GM21723 (cell line): Measurements from ENCODE around the gene RIMBP2.

Experiments
- ATAC-seq: cut with Tn5 transposase; IDR thresholded peaks from one replicate; pipeline ENCODE4 v1.9.1; 2021; ENCODE audit warnings: mild to moderate bottlenecking, moderate library complexity; ENCODE audit not compliant: unreplicated experiment

Gene RIMBP2

DNA sequence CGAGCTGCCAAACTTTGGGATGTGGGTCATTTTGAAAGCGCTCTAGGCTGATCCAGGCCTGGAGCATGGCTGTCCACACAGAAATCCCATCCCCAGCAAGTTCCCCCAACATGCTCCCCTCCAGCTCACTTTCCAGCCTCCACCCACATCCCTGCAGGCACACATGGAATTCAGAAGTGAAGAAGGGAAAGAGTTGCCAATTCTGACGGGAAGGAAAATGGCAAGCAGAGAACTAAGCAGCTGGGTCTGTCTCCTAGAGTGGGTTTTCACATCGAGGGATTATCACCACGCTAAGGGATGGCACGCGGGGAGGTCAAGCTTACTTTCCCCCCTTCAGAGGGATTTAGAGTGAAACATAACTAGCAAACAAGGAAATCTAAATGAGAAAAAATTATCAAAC lies 142.3 kb downstream of the RIMBP2 start:
- ATAC-seq, result no peak

DNA sequence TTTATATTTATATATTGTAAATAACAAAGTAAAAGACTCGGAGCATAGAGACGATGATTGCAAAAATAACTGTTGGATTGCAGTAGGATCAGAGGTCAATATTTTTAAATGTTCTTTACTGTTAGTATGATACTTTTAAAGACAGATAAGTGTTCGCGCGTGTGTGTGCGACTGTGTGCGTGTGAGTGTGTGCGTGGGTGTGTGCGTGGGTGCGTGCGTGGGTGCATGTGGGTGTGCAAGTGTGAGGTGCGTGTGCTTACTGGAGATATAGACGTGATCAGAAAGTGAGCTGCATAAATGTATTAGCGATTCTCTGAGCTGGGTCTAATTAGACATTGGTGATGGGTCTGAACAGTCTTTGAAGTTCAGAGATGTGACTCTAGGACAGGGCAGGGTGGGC lies 142.9 kb downstream of the RIMBP2 start:
- ATAC-seq, result no peak

DNA sequence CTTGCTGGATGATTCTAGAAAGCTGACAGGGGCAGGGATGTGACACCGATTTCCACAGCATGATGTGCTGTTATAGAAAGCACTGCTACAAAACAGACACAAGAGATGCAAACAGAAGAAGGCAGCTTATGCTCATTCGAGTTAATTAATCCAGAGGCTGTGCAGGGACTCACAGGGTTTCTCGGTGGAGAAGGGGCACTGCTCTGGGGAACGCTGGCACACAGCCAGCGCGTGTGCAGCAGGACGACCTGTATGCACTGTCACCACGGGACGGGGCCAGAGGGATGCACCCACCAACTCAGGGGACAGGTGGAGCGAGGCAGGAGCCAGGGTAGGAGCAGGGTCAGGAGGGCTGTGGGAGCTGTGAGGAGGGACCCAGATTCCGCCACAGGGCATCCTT lies 143.5 kb downstream of the RIMBP2 start:
- ATAC-seq, result no peak

DNA sequence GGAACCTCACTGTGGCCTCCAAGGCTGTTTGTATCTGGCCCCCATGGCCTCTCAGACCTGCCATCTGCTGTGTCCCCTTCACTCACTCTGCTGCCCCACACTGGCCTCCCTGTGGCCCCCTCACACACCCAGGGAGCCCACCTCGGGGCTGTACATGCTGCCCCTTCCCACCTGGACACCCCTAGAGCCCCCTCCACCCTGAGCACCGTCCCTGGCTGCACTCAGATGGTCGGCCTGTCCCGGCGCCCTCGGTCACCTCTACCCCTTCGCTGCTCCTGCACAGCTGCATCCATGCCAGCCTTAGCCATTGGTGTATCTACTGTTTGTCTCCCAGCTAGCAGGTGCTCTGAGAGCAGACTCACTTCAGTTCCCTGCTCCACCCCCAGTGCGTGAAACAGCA lies 144.4 kb downstream of the RIMBP2 start:
- no peak for ATAC-seq

DNA sequence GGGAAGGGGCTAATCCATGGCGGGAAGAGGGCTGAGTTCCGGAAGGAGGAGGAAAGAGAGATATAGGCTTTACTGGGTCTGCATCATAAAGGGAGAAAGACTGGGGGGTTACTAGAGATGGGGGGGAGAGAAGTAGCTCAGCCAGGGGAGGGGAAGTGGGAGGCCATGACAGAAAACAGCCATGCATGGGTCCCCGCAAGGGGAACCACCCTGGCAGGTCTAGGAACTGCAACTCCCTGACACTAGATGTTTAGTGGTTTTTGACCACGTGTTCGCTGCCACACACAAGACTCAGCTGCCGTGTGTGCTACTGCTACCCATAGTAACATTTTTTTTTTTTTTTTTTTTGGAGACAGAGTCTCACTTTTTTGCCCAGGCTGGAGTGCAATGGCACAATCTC lies 145.0 kb downstream of the RIMBP2 start:
- peak; percentile 74 for ATAC-seq

DNA sequence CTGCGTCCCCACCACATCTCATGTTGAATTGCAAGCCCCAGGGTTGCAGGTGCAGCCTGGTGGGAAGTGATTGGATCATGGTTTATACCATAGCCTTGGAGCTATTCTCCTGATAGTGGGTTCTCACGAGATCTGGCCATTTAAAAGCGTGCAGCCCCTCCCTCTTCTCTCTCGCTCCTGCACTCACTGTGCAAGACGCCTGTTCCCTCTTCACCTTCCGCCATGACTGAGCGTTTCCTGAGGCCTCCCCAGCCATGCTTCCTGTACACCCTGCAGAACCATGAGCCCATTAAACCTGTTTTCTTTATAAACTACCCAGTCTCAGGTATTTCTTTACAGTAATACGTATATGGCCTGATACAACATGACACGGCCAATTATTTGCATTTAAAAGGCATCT lies 146.6 kb downstream of the RIMBP2 start:
- ATAC-seq, result no peak

DNA sequence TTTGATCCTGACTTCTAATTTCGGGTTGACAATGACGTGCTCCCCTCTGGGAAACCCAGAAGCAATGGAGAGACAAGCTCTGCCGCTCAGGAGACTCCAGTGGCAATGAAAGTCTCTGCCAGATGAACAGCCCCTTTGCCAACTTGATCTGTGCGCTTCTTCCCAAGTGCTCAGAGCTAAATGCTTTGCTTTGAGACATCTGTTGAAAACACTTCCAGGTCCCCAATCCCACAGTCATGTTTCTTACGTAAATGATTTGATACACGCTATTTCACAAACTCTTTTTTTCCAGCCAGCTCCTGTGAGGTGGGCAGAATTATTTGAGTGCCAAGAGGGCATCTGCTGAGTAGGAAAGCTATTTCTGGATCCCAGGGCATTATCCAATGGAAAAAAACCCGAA lies 147.6 kb downstream of the RIMBP2 start:
- ATAC-seq, result no peak

DNA sequence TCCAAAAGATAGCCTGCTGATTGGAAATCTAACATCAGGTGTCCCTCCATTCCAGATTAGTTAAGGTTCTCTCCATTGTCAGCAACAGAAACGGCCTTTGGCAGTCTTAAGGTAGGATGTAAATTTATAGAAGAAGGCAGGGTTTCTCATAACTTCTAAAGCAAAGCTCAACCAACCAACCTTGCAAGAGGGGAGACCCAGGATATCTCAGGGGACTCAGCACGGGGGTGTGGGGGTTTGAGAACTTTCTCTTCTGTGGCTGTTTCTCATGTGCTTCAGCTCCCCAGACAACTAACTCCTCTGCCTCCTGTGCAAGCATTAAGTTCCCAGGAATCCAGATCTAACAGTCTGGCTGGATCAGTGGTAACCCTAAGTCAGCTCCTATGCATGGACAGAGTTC lies 148.1 kb downstream of the RIMBP2 start:
- no peak for ATAC-seq

DNA sequence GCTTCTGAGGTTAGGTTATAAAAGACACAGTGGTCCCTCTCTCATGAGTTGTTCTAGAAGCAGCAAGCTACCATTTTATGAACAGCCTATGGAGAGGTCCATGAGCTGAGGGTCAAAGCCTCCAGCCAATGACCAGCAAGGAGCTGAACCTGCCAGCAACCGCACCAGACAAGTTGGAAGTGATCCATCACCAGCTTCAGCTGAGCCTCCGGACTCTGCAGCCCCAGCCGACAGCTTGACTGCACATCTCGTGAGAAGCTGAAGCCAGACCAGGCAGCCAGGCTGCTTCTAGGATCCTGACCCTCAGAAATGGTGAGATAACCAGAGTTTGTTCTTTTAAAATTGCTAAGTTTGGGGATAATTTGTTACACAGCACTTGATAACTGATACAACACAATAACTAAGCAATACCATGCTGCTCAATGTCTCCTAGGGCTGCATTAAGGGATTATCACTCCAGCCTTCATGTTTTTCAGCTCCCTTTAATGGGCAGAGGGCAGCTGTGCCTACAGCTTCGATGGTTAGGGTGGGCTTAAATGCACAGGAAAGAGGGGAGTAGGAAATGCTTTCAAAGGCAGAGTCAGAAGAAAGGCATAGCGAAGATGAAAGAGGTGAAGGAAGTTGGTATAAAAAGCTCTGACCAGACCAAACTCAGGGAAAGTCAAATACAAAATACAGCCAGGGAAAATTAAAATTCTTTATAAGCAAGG lies 149.5 kb downstream of the RIMBP2 start:
- ATAC-seq, result no peak

DNA sequence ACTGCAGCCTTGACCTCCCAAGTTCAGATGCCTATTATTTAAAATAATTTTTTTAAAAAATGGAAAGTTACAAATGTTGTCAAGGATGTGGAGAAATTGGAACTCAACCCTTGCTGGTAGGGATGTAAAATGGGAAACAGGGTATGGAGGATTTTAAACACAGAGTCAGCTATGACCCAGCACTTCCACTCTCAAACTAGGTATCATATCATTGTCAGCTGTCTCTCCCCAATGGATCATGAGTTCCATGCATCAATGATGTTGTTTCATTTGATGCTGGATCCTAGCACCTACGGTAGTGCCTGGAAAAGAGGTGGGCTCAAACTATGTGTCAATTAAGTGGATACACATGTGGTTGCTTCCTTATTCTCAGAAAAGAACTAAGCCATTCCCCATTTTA lies 150.9 kb downstream of the RIMBP2 start:
- ATAC-seq, result no peak

DNA sequence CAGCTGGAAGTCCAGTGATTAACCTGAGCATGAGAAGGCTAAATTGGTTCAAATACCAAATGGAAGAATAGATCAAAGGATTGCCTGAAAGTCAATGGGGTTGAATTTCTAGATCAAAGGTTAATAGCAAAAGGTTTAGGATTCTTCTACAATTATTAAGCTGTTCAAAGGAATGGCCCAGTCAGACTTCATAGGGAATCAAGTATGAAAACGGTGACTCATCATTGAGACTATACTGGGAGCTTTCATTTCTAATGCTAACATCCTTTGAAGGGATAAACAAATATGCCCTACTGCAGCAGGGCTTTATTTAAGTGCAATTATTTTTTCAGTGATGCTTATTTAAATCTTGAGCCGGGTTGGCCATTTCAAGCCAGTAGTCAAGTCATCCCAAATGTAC lies 152.8 kb downstream of the RIMBP2 start:
- no peak for ATAC-seq

DNA sequence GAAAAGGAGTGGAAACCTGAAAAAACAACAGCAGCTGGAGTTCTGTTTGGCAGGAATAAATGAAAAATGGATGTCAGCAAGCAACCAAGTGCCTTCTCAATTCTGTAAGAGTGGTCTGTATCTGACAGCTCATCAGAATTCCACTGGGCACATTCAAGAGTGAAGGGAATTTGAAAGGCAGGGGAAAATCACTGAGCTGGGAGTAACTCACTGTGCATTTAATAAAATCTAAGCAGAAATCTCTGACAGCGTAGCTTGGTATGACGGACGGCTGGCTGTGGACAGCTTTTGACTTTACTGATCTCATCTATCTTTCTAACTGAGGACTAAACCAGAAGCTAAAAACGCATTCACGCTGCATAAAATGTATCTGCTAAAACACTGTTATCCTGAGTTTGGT lies 153.4 kb downstream of the RIMBP2 start:
- no peak for ATAC-seq

DNA sequence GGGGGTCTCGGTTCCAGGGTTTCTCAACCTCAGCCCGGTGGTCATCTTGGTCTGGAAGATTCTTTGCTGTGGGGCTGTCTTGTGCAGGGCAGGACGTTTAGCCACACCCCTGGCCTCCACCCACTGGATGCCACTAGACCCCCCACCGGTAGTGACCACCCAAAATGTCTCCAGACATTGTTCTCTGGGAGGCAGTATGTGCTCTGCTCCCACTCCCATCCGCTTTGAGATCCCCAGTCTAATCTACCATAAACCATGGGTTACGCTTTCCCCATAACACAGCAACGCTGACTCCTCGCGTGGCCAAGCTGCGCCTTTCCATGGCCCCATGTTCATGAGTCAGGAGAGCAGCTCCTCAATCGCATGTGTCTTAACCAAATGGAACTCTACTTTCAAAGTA lies 155.8 kb downstream of the RIMBP2 start:
- ATAC-seq, result no peak

DNA sequence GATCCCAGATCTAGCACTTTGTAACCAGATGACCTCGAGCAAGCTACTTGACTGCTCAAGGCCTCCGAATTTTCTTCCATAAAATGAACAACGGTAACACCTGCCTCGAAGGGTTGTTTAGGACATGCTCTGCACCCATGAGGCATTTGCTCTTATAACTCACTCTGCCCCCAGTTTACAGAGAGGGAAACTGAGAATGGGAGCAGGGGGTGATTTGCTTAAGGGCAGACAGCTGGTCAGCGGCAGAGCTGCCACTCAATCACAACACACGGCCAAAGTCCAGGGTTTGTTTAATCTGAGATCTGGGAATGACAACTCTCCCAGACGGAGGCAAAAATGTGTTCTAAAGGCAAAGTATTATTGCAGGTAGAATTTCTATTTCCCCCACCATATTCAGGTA lies 156.3 kb downstream of the RIMBP2 start:
- ATAC-seq, result no peak

DNA sequence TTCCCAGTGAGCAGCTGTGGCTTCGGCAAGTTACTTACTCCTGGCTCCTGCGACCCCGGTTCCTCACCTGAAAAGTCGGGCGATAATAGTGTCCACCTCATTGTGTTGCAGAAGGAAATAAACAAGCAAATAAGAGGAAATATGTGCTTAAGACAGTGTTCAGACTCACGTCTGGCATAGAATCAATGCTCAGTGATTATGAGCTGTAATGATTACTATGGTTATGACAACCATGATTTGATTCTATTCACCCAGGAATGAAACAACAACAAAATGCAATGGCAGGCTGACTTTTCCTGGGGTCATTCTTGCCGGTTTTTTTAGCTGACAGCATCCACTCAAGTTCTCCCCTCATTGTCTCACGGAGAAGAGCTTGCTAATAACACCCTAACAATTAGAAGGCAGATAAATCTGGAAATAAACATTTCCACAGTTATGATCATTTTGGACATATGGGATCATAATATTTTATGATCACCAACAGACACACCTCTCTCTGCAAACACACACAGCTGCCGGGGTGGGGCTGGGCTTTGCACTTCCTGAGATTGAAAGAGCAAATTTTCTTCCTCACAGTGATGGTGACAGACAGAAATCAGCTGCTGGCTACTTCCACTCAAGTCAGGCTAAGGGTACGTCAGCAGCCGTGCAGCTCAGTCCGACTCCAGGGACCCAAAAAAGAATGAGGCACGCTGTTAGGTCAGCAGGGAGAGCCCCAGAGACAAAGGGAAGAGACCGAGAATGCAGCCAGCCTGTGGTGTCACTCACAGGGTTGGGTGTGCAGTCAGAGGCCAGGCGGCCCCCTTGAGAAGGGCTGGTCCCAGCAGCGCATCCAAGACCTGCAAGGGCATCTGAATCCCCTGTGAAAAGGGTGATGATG lies 158.0 kb downstream of the RIMBP2 start:
- no peak for ATAC-seq

DNA sequence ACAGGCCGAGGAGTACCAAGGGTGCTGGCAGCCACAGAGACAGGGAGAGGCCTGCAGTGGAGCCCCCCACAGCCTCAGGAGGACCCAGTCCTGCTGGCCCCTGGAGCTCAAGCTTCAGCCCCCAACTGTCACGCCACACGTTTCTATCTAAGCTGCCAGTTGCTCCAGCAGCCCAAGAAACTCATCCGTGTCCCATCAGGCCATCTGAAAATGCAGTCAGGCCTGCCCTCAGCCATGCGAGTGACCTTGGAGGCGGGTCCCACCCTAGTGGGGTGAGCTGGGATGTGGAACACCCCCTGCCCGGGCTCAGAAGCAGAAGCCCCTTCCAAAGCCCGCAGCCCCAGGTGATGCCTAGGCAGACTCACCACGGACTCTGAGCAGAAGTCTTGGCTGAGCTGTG lies 158.9 kb downstream of the RIMBP2 start:
- no peak for ATAC-seq

DNA sequence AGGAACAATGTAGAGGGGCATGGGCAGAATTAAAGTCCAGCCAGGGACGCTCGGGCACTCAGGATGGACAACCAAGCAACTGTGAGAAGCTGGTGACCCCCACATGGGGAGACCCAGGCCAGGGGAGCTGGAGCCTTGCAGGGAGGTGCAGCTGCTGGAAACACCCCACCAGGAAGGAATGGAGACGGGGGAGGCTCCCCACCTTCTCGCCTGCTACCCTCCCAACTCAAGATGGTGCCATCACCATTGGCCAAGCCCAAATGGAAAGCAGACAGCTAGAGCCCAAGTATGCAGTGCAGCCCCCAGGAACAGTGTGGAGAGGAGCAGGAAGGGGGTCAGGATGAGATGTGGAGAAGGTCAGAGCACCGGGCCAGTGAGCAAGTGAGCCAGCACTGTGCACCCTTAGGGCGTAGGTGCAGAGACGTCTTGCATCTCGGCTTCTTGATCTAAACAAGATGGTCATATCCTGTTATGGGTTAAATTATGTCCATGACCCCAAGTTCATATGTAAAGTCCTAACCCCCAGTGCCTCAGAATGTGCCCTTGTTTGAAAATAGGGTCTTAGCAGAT lies 159.5 kb downstream of the RIMBP2 start:
- ATAC-seq, result no peak

DNA sequence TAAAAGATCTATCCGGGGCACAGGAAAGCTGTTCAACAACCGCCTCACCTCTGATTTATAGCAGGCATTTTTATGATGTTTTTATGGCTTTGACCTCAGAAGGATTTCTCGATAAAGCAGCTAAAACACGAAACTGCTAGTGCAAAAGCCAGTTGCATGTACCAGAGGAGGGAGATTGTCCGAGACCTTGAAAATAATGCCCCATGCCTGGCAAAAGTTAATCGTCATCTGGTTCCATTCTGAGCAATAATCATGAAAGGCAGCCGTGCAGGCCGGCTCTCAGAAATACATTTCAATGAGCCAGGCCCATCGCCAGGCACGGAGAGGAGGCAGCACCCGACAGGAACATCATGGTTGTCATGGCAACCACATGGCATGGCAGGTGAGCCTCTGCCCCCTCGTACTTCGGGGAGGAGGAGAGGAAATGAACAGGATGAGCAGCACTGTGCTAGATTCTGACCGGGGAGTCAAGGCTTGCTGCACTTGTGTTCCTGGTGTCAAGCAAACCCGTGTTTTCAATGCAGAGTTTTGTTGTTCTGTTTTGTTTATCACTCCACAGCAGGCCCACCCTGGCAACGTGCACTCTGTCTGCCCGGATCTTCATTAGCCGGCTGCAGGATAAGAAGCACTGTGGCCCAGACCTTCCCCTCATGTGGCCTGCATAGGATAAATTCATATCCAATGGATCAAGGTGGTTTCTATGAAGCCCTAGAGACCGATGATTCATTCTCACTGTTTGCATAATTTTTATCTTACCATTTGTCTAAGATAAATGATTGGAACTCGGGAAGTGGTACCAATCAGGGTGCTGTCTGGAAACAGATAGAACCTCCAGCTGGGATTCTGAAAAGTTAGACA lies 160.2 kb downstream of the RIMBP2 start:
- no peak for ATAC-seq

DNA sequence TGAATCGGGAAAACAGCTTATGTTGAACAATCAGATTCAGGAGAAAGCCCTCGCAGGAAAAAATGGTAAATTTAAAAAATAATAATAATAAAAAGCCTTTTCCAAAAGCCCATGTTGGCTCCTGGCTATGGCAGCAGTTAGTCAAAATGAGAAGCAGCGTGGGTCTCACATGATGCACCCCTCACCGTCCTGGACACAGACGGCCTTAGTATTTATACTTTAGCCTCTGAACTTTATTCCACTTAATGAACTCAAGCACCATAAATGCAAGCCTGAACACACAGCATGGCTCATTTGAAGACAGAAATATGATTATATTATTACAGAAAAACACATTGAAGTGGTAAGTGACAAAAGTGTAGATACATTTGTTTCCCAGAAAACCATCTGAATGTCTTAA lies 160.9 kb downstream of the RIMBP2 start:
- no peak for ATAC-seq

DNA sequence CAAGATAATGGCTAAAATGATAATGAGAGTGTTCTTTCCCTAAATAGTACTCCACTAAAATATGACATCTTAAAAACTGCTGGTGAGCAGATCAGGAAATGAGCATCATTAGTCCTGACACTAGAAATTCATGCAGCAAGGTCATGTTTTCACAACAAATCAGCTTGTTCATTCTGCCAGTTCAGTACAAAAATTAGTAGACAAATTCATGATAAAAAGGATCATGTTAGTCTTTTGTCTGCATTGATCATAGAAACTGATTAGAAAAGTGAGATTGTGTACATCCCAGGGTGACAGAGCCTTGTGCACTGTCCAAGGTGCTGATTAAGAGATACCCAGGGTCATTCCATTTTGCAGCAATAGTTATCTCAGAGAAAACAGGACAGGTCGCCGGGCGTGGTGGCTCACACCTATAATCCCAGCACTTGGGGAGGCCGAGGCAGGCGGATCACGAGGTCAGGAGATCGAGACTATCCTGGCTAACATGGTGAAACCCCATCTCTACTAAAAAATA lies 163.6 kb downstream of the RIMBP2 start:
- ATAC-seq, result no peak

DNA sequence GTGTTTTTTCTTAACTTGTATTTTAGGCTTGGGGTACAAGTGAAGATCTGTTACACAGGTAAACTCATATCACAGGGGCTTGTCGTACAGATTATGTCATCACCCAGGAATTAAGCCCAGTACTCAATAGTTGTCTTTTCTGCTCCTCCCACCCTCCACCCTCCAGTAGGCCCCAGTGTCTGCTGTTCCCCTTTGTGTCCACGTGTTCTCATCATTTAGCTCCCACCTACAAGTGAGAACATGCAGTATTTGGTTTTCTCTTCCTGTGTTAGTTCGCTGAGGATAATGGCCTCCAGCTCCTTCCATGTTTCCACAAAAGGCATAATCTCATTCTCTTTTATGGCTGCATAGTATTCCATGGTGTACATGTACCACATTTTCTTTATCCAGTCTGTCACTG lies 166.7 kb downstream of the RIMBP2 start:
- no peak for ATAC-seq
